Measurements from ENCODE around the gene LMF1.
A peak's percentile ranks its signal among the peaks of the same experiment; 100 is the strongest.

The LMF1 gene

GRCh38 chr16:875182-876040 lies 95.4 kb downstream of the LMF1 start:
- Histone ChIP-seq H3K36me3 (ENCODE audit: insufficient read depth, insufficient read length, low read length) (peaks cover 11% of the 10 kb centered on the region), H3K9ac (ENCODE audit: insufficient read length, low read depth) (no peak overlapping the region), H3K27me3 (ENCODE audit: insufficient read depth, insufficient read length) (no peaks in the 10 kb centered on the region), H3K4me1 (ENCODE audit: insufficient read depth, insufficient read length) (peaks cover 2% of the 10 kb centered on the region), H3K4me3 (ENCODE audit: insufficient read length, low read depth) (no peak overlapping the region), H3K9me3 (ENCODE audit: insufficient read depth, low read length) (no peaks in the 10 kb centered on the region)
- no peak for DNase-seq (ENCODE audit: low read depth, low spot score)
- TF ChIP-seq SUZ12 (IDR thresholded peaks at IDR 0.05; ENCODE audit: extremely low read depth, insufficient read depth, insufficient read length) (no peak), ZNF274 (IDR thresholded peaks at IDR 0.05; ENCODE audit: low read depth, low read length) (no peak), YY1 (IDR thresholded peaks at IDR 0.05; ENCODE audit: insufficient read depth, insufficient read length) (no peak)

DNA sequence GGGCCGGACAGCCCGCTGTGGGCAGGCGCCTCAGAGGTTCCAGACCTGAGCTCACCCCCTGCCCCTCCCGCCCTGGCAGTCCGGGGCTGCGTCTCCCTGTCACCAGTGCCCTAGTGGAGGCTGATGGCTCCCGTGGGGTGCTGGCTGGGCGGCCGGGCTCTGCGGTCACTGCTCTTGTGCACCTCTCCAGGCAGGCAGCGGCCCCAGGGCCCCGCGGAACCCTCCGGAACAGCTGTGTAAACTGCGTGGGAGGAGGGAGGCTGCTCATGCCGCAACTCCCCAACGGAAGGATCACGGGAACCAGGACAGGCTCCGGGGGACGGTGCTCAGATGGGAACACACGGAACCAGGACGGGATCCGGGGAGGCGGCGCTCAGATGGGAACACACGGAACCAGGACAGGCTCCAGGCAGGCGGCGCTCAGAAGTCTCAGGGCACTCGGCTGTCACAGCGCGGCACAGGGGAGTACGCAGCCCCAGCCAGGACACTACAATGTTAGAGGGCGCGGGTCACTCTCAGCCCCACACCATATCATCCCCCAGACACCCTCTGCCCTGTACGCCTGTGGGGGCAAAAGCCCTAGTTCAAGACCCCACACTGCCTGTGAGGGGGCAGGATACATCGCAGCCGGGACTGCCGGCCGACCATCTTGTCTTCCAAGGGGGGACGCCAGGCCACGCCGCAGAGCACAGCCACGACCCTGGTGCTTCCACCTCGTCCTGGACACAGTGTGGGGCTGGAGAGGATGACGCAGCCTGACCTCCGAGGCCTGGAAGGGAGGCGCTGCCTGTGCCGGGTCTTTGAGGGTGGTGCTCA lies 96.2 kb downstream of the LMF1 start:
- Histone ChIP-seq H3K4me1 (ENCODE audit: insufficient read depth, insufficient read length) (peaks cover 2% of the 10 kb centered on the region), H3K9ac (ENCODE audit: insufficient read length, low read depth) (peak overlapping the region; percentile 10), H3K27me3 (ENCODE audit: insufficient read depth, insufficient read length) (no peaks in the 10 kb centered on the region), H3K36me3 (ENCODE audit: insufficient read depth, insufficient read length, low read length) (peaks cover 11% of the 10 kb centered on the region), H3K9me3 (ENCODE audit: insufficient read depth, low read length) (no peaks in the 10 kb centered on the region), H3K4me3 (ENCODE audit: insufficient read length, low read depth) (no peak overlapping the region)
- no peak for DNase-seq (ENCODE audit: low read depth, low spot score)
- TF ChIP-seq YY1 (IDR thresholded peaks at IDR 0.05; ENCODE audit: insufficient read depth, insufficient read length) (no peak), ZNF274 (IDR thresholded peaks at IDR 0.05; ENCODE audit: low read depth, low read length) (no peak)

DNA sequence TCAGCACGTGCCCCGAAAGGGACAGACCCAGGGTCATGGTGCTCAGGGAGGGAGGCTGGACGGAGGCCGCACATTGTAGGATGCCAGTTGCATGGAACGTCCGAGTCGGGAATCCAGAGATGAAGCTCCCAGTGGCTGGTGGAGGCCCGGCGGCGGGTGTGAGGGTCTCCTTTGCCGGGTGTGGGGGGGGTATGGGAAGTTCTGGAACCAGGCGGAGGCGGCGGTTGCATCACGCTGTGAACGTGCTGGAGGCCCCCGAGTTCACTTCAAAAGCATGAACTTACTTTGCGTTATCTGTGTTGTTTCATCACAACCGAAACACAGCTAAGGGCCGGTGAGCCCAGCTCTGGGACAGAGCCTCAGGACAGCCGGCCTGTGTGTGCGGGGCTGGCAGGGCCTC lies 96.9 kb downstream of the LMF1 start:
- DNase-seq (ENCODE audit: low read depth, low spot score) = no peak
- TF ChIP-seq SUZ12 (IDR thresholded peaks at IDR 0.05; ENCODE audit: extremely low read depth, insufficient read depth, insufficient read length) (no peak), YY1 (IDR thresholded peaks at IDR 0.05; ENCODE audit: insufficient read depth, insufficient read length) (no peak), ZNF274 (IDR thresholded peaks at IDR 0.05; ENCODE audit: low read depth, low read length) (no peak)
- no peaks in the 10 kb centered on the region for H3K4me1 ChIP-seq (ENCODE audit: insufficient read depth, insufficient read length)
- no peak overlapping the region for H3K9ac ChIP-seq (ENCODE audit: insufficient read length, low read depth)
- H3K36me3 ChIP-seq (ENCODE audit: insufficient read depth, insufficient read length, low read length) = peaks cover 11% of the 10 kb centered on the region
- H3K27me3 ChIP-seq (ENCODE audit: insufficient read depth, insufficient read length) = no peaks in the 10 kb centered on the region
- no peaks in the 10 kb centered on the region for H3K9me3 ChIP-seq (ENCODE audit: insufficient read depth, low read length)
- H3K4me3 ChIP-seq (ENCODE audit: insufficient read length, low read depth) = no peak overlapping the region

GRCh38 chr16:873243-873661 lies 97.5 kb downstream of the LMF1 start:
- DNase-seq (ENCODE audit: low read depth, low spot score) = no peak
- no peaks in the 10 kb centered on the region for H3K9me3 ChIP-seq (ENCODE audit: insufficient read depth, low read length)
- no peak overlapping the region for H3K4me3 ChIP-seq (ENCODE audit: insufficient read length, low read depth)
- no peaks in the 10 kb centered on the region for H3K4me1 ChIP-seq (ENCODE audit: insufficient read depth, insufficient read length)
- peaks cover 11% of the 10 kb centered on the region for H3K36me3 ChIP-seq (ENCODE audit: insufficient read depth, insufficient read length, low read length)
- H3K9ac ChIP-seq (ENCODE audit: insufficient read length, low read depth) = no peak overlapping the region
- TF ChIP-seq SUZ12 (IDR thresholded peaks at IDR 0.05; ENCODE audit: extremely low read depth, insufficient read depth, insufficient read length) (no peak), ZNF274 (IDR thresholded peaks at IDR 0.05; ENCODE audit: low read depth, low read length) (no peak), YY1 (IDR thresholded peaks at IDR 0.05; ENCODE audit: insufficient read depth, insufficient read length) (no peak)
- H3K27me3 ChIP-seq (ENCODE audit: insufficient read depth, insufficient read length) = no peaks in the 10 kb centered on the region

GRCh38 chr16:872436-873242 lies 98.1 kb downstream of the LMF1 start:
- H3K9ac ChIP-seq (ENCODE audit: insufficient read length, low read depth) = no peak overlapping the region
- H3K27me3 ChIP-seq (ENCODE audit: insufficient read depth, insufficient read length) = no peaks in the 10 kb centered on the region
- peaks cover 11% of the 10 kb centered on the region for H3K36me3 ChIP-seq (ENCODE audit: insufficient read depth, insufficient read length, low read length)
- H3K9me3 ChIP-seq (ENCODE audit: insufficient read depth, low read length) = no peaks in the 10 kb centered on the region
- no peaks in the 10 kb centered on the region for H3K4me1 ChIP-seq (ENCODE audit: insufficient read depth, insufficient read length)
- no peak for DNase-seq (ENCODE audit: low read depth, low spot score)
- no peak overlapping the region for H3K4me3 ChIP-seq (ENCODE audit: insufficient read length, low read depth)
- no peak for TF ChIP-seq SUZ12 (IDR thresholded peaks at IDR 0.05; ENCODE audit: extremely low read depth, insufficient read depth, insufficient read length)
- TF ChIP-seq YY1 (IDR thresholded peaks at IDR 0.05; ENCODE audit: insufficient read depth, insufficient read length) = no peak
- no peak for TF ChIP-seq ZNF274 (IDR thresholded peaks at IDR 0.05; ENCODE audit: low read depth, low read length)

DNA sequence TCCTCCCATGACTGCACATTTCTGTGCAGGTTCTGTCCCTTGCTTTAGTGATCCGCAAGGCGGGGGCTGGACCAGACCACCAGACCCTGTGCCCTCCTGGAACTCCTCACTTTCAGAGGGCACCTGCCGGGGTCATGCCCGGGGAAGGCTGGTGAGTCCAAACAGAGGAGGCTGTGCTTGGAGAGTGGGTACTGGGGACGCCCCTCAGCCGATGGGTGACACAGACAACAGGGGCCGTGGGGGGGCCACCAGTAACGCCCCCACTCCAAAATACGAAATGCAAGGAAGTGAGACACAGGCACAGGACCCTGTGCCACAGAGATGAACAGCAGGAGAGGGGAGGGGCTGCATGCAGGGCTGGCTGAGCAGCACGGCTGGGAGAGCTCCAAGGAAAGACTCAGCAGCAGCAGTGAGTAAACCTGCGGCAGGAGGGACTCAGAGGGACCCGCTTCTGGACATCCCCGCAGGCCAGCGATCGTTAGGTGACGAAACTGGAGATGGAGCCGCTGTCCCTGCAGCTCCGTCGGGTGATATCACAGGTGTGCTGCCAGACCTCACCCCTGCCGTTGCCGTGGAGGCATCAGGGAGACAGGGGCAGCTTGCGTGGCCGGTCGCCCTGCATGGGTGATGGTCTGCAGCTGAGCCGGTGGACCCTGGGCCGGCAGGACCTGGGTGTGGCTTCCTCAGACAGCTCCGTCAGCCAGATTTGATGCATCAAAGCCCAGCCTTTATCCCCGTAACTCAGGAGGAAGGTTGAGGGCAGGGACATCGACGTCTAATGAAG lies 99.0 kb downstream of the LMF1 start:
- no peak for DNase-seq (ENCODE audit: low read depth, low spot score)
- Histone ChIP-seq H3K9ac (ENCODE audit: insufficient read length, low read depth) (no peak overlapping the region), H3K9me3 (ENCODE audit: insufficient read depth, low read length) (no peaks in the 10 kb centered on the region), H3K4me3 (ENCODE audit: insufficient read length, low read depth) (no peak overlapping the region), H3K27me3 (ENCODE audit: insufficient read depth, insufficient read length) (no peaks in the 10 kb centered on the region), H3K4me1 (ENCODE audit: insufficient read depth, insufficient read length) (no peaks in the 10 kb centered on the region), H3K36me3 (ENCODE audit: insufficient read depth, insufficient read length, low read length) (peaks cover 11% of the 10 kb centered on the region)
- TF ChIP-seq YY1 (IDR thresholded peaks at IDR 0.05; ENCODE audit: insufficient read depth, insufficient read length) (no peak), SUZ12 (IDR thresholded peaks at IDR 0.05; ENCODE audit: extremely low read depth, insufficient read depth, insufficient read length) (no peak)
